ENCODE data around the gene SLC66A2.
A peak's percentile ranks its signal among the peaks of the same experiment; 100 is the strongest.

The SLC66A2 gene

DNA sequence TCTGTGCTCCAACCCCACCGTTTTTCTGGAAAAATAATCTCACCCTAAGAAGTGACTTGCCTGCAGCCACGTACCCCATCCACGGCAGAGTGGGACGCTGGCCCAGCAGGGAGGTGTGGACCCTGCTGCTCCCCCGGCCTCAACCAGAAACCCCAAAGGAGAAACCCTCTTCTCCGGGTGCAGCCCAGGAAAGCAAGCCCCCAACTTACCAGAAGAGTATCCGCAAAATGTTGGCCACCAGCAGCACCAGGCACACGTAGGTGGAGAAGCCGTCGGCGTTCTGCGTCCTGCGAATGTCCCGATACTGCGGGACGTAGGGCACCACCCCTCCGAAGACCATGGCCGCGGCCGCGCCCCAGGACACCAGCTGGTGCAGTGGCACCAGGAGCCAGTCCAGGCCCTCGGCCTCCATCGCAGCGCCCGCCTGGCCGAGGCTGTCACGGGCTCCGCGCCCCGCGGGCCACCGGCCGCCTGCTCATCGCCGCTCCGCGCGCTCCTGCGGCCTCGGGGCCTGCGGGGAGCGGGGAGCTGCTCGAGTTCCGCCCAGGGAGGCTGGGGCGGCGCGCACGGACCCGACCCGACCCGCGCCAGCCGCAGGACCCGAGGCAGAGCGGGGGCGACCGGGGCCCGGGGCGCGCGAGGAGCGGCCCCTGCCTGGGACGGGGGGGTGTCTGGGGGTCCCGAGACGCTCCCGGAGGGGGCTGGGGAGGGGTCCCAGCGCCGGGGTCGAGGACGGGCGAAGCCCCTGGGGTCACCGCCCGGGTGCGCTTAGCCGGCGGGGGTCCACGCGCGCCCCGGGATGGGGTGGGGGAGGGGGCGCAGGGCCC, 725 bp downstream of the SLC66A2 start:
- no peaks in the 10 kb centered on the region for H3K9me3 ChIP-seq (ENCODE audit: insufficient read depth, low read length)
- H3K9ac ChIP-seq (ENCODE audit: low read length) = peak overlapping the region; percentile 76
- no peaks in the 10 kb centered on the region for H4K20me1 ChIP-seq (ENCODE audit: low read depth, low read length)
- H3F3A ChIP-seq (ENCODE audit: insufficient read depth) = 0 out of 2 replicates have a peak, but pooled peaks cover 7% of the 10 kb centered on the region
- no peaks in the 10 kb centered on the region for H3K9me2 ChIP-seq (replicated peaks; ENCODE audit: insufficient read depth, low read length)
- peak overlapping the region; percentile 51; the same call in 1 of the 2 replicates for H3K27ac ChIP-seq (ENCODE audit: low read depth, low read length)
- peak overlapping the region; percentile 73 for H2AFZ ChIP-seq (ENCODE audit: low read depth, low read length, severe bottlenecking)
- H3K4me3 ChIP-seq (ENCODE audit: insufficient read depth, low read length, poor library complexity, severe bottlenecking) = peak overlapping the region; percentile 83
- H3K27me3 ChIP-seq (ENCODE audit: low read length) = no peaks in the 10 kb centered on the region
- peaks cover 8% of the 10 kb centered on the region; the same call in 1 of the 2 replicates for H3K79me2 ChIP-seq (ENCODE audit: insufficient read depth, low read length)
- no peak for TF ChIP-seq CTCF (IDR thresholded peaks at IDR 0.05; ENCODE audit: insufficient read depth, low read length, poor library complexity, severe bottlenecking)
- TF ChIP-seq EZH2phosphoT487 (conservative IDR thresholded peaks at IDR 0.05; ENCODE audit: low read length) = no peak
- H3K4me2 ChIP-seq (ENCODE audit: low read depth, low read length, poor library complexity, severe bottlenecking) = peak overlapping the region; percentile 56
- H3K36me3 ChIP-seq (ENCODE audit: low read length) = no peaks in the 10 kb centered on the region

- no peak overlapping the region for H2AFZ ChIP-seq (ENCODE audit: low read depth, low read length, severe bottlenecking)
- no peaks in the 10 kb centered on the region for H3K9me3 ChIP-seq (ENCODE audit: insufficient read depth, low read length)
- no peaks in the 10 kb centered on the region for H3K27me3 ChIP-seq (ENCODE audit: low read length)
- H3K4me2 ChIP-seq (ENCODE audit: low read depth, low read length, poor library complexity, severe bottlenecking) = peak overlapping the region; percentile 56
- H3K27ac ChIP-seq (ENCODE audit: low read depth, low read length) = peak overlapping the region; percentile 51
- peaks cover 10% of the 10 kb centered on the region; the same call in 1 of the 2 replicates for H3K79me2 ChIP-seq (ENCODE audit: insufficient read depth, low read length)
- H3K9ac ChIP-seq (ENCODE audit: low read length) = peak overlapping the region; percentile 76
- no peaks in the 10 kb centered on the region for H4K20me1 ChIP-seq (ENCODE audit: low read depth, low read length)
- 0 out of 2 replicates have a peak, but pooled peaks cover 7% of the 10 kb centered on the region for H3F3A ChIP-seq (ENCODE audit: insufficient read depth)
- H3K4me3 ChIP-seq (ENCODE audit: insufficient read depth, low read length, poor library complexity, severe bottlenecking) = peak overlapping the region; percentile 83
- no peaks in the 10 kb centered on the region for H3K36me3 ChIP-seq (ENCODE audit: low read length)
- TF ChIP-seq CTCF (IDR thresholded peaks at IDR 0.05; ENCODE audit: insufficient read depth, low read length, poor library complexity, severe bottlenecking) (no peak), EZH2phosphoT487 (conservative IDR thresholded peaks at IDR 0.05; ENCODE audit: low read length) (no peak)
- no peaks in the 10 kb centered on the region for H3K9me2 ChIP-seq (replicated peaks; ENCODE audit: insufficient read depth, low read length)
Observed at GRCh38 chr18:79949697-79950487, 1.6 kb downstream of the SLC66A2 start.

- no peaks in the 10 kb centered on the region for H3K9me2 ChIP-seq (replicated peaks; ENCODE audit: insufficient read depth, low read length)
- no peak overlapping the region for H3K4me3 ChIP-seq (ENCODE audit: insufficient read depth, low read length, poor library complexity, severe bottlenecking)
- H3K27ac ChIP-seq (ENCODE audit: low read depth, low read length) = no peak overlapping the region
- H3K27me3 ChIP-seq (ENCODE audit: low read length) = no peaks in the 10 kb centered on the region
- no peaks in the 10 kb centered on the region for H3K36me3 ChIP-seq (ENCODE audit: low read length)
- H3K4me2 ChIP-seq (ENCODE audit: low read depth, low read length, poor library complexity, severe bottlenecking) = no peak overlapping the region
- H3F3A ChIP-seq (ENCODE audit: insufficient read depth) = 0 out of 2 replicates have a peak, but pooled peaks cover 7% of the 10 kb centered on the region
- H3K9ac ChIP-seq (ENCODE audit: low read length) = no peak overlapping the region
- no peaks in the 10 kb centered on the region for H4K20me1 ChIP-seq (ENCODE audit: low read depth, low read length)
- no peaks in the 10 kb centered on the region for H3K9me3 ChIP-seq (ENCODE audit: insufficient read depth, low read length)
- peaks cover 10% of the 10 kb centered on the region; the same call in 1 of the 2 replicates for H3K79me2 ChIP-seq (ENCODE audit: insufficient read depth, low read length)
- H2AFZ ChIP-seq (ENCODE audit: low read depth, low read length, severe bottlenecking) = no peak overlapping the region
- TF ChIP-seq EZH2phosphoT487 (conservative IDR thresholded peaks at IDR 0.05; ENCODE audit: low read length) (no peak), CTCF (IDR thresholded peaks at IDR 0.05; ENCODE audit: insufficient read depth, low read length, poor library complexity, severe bottlenecking) (no peak)
Observed at GRCh38 chr18:79948719-79949411, 2.6 kb downstream of the SLC66A2 start.

Data from SU-DHL-6 (cell line).